GM18498 (cell line): ENCODE data around the gene SMPX.
A peak's percentile ranks its signal among the peaks of the same experiment; 100 is the strongest.
"Not testable (repeated sequence)": the region's sequence is repeated elsewhere in the genome, so short reads cannot be mapped to it uniquely, and the experiment has no call there.

Experiments
- ATAC-seq: cut with Tn5 transposase; IDR thresholded peaks from one replicate; pipeline ENCODE4 v1.9.1; 2021; ENCODE audit warnings: mild to moderate bottlenecking, moderate library complexity; ENCODE audit not compliant: unreplicated experiment

The SMPX gene

DNA sequence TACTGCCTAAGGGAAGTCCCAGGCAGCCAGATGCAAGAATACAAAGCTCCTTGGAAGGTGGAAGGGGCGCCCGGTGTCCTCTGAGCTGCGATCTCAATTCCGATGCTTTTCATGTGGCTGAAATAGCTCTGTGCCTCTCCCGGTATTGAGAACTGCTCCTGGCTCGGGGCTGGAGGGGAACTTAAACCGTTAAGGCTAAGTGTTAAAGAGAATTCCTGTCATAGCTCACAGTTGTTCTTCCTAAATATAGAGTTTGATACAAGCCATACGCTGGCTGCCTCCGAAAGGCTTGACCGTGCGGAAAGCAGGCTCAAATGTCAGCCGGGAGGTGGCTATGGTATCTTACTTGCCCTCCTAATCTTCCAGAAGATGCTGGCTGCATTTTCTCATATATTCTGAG lies at the start of gene SMPX:
Gene SMPX (minus strand): TSS at position 157 of the 400 bp plus-strand sequence. CDS start 3,826 bp downstream, outside the sequence.
- no peak for ATAC-seq

DNA sequence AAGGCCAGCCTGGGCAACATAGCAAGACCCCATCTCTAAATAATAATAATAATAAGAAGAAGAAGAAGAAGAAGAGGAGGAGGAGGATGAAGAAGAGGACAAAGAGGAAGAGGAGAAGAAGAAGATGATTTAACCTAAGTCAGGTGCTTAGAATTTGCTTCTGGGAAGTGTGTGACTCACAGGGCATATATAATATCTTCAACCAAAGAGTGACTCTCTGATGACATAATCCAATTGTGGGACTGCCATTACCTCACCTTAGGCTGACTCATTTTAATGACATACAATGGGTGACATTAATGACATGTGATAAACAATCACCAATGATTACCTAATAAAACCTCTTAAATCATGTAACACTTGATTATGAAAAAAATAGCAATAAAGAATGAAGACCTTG lies 48.8 kb upstream of the SMPX start:
- no peak for ATAC-seq

DNA sequence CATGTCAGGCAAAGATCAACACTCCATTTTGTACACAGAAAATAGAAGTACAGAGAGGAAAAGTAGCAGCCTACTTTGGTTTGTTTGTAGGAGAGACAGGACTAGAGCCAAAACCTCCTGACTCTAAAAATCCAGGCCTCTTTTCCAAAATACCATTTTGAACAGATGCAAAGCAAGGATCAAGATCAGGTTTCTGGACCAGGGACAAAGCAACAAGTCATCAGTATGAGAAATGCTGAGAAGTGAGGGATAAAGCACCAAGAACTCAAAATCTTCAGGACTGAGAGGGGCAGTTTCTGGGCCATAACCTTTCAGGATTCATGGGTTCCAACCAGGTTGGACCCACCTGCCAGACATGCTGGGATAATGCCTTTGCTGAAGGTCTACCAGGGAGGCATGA lies 44.9 kb upstream of the SMPX start:
- no peak for ATAC-seq

DNA sequence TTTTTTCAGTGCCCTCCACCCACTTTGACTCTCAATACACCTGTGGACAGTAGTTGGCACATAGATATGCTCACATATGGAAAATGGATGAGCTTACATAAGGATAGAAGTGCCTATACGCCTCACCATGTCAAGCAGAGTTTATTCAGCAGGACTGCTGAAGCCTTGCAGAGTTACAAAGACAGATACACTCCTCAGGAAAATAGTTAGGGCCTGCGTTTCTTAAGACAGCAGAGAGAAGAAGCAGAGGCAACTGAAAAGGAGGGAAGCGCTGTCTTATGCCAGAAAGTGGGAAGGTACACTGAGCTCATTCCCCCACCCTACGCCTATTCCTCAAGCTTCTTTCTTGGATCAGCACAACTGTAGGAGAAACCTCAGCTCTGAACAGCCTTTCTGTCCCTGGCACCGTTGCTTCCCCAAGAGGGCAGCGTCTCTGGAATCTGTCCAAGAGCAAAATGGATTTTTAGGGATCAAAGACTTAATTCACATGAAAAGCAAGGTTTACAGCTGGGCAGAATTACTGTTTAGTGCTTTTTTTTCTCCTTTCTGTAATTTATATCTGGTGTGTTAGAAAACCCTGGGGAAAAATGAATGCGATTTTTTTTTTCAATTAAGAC lies 44.2 kb upstream of the SMPX start:
- ATAC-seq = no peak

DNA sequence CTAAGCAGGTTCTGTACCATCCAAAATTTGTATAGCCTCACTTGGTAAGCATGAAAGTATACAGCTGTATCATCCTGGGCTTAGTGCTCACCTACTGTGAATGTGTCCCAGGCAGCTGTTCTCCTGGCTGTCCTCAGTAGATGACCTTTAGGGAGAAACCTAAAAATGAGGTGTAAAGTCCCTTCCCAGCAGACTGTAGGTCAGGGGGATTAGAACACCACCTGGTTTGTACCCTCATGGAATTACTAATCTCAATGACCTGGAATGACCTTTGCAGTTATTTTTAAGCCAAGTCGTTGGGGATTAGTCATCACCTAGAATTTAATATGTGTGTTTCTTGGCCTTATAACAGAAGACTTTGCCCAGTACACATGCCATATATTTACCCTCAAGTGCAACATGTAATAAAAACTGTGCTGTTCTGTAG lies 42.4 kb upstream of the SMPX start:
- no peak for ATAC-seq

DNA sequence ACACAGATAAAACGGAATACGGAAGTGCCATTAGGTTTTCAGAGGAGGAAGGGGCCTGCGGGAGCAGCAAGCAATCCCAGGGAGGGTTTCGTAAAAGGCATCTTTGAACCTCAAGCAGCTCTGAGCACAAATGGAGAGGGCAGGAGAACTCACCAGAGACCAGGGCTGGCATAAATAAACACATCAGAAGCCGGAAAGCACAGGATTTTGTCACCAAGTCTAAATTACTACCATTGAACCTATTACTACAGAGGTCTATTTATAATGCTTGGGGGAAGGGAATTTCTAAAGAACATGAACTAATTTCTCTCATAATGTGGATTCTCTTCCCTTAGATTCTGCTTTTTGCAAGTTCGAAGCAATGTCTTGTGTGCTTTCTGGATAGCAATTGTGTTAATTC lies 41.9 kb upstream of the SMPX start:
- no peak for ATAC-seq

DNA sequence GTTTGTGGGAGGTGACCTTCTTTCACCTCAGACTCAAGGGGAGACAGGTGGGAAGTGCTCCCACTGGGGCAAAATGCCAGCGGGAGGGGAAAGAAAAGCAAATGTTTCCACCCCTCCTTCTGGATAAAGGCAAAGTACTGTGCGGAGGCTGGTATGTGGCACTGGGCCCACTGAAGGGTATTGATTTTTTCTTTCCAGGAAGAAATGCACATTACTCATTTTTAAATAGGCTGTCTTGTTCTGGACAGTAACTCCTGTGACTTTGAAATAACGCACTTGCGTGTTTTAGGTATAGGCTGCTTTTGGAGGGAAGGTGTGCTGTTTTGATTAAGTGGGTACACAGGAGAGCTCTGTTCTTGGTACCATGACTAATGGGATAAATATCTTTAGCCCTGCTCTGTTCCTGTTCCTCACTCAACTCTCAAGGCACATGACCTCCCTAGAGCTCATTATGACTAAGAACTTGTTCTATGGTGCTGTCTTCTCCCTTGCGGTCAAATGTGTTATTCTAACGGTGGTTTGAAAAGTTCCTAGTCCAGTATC lies 40.8 kb upstream of the SMPX start:
- no peak for ATAC-seq

DNA sequence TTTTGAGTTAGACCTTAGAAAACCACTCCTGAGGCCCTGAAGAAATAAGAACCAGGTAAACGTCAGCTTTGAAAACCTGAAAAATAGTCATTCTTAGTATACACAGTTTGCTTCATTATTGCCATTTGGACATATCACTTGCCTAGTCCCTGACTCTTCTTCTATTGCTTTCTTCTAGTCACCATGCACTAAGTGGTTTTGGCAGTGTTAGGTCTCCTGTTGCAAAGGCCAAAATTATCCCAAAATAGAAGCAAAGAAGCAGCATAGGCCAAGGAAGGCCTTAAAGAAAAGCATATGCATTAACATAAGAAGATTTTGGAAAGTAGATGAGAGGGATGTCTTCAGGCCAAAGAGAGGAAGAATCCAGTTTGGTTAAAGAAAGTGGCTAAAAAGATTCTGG lies 24.1 kb upstream of the SMPX start:
- no peak for ATAC-seq

DNA sequence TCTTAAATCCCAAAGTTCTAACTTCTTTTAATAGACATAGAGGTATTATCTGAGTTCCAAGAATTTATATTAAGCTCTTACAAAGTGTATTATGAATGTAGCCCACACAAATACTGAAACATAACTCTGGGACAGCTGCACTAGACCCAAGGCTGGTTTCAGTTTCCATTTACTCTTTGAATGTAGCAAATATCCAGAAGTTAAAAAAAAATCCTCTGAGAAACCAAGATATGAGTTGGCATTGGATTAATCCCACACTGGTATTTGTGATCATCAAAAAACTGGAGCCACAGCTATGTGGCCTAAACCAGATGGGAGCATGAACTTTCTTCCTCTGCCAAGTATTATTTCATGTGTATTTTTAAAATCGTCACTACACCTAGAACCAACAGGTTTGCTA lies 23.6 kb upstream of the SMPX start:
- peak; percentile 84 for ATAC-seq

DNA sequence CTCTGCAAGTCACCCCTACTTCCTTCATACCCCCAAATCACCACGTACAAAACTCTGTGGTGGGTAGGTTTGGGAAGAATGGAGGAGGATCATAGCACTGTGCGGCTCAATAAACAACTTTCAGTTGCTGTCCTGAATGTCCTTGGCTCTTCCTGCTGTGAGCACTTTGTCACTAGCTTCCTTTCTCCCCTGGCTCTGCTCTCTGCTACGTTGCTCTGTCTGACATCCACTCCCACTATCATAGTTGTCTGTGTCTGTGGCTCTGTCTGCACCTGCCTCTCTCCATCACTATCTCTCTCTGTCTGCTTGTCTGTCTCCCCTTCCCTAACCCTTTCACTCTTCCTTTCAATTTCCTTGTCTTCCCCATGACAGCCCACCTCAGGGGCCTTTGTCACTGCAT lies 21.2 kb upstream of the SMPX start:
- no peak for ATAC-seq

DNA sequence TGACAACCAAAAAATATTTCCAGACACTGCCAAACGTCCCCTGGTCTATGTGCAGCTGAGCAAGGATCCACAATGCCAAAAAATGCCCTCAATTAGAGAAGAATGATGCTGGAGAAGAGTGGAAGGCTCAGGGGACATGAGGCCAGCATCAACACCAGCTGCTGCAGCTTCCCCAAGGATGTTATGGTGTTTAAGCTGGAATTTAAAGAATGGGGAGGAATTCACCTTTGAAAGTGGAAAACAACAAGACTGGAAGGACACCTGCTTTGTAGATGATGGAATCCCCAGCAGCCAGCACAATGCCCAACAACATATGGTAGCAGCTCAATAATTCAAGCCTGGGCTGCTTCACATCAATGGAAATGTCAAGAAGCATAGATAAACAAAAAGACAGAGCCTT lies 20.3 kb upstream of the SMPX start:
- ATAC-seq = no peak

DNA sequence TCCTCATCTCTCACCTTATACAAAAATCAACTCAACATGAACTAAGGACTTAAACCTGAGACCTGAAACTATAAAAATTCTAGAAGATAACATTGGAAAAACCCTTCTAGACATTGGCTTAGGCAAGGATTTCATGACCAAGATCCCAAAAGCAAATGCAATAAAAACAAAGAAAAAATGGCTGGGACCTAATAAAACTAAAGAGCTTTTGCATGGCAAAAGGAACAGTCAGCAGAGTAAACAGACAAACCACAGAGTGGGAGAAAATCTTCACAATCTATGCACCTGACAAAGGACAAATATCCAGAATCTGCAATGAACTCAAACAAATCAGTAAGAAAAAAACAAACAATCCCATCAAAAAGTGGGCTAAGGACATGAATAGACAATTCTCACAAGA lies 17.2 kb upstream of the SMPX start:
- not testable (repeated sequence) for ATAC-seq

DNA sequence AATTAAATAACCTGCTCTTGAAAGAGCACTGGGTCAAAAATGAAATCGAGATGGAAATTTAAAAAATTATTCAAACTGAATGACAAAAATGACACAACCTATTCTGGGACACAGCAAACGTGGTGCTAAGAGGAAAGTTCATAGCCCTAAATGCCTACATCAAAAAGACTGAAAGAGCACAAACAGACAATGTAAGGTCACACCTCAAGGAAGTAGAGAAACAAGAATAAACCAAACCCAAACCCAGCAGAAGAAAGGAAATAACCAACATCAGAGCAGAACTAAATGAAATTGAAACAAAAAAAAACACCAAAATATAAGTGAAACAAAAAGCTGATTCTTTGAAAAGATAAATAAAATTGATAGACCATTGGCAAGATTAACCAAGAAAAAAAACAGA lies 15.1 kb upstream of the SMPX start:
- ATAC-seq = not testable (repeated sequence)

DNA sequence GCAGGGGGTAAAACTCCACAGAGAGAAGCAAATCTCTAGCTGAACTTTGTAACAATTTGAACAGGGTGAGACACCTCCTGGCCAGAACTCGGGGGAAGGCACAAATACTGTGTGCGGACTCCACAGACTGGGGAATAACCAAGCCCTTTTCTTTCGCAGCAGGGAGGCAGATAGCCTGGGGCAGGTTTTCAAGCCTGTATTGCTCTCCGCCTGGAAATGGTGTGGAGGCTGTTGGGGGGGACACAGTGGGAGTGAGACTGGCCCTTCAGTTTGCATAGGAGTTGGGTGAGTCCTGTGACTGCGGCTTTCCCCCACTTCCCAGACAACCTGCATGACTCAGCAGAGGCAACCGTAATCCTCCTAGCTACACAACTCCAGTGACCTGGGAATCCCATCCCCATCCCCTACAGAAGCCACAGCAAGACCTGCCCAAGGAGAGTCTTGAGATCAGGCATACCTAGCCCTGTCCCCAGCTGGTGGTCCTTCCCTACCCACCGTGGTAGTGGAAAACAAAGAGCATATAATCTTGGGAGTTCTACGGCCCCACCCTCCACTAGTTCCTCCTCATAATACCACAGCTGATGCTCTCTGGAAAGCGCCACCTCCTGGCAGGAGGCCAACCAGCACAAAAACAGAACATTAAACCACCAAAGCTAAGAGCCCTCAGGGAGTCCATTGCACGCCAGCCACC lies 12.9 kb upstream of the SMPX start:
- ATAC-seq = no peak

DNA sequence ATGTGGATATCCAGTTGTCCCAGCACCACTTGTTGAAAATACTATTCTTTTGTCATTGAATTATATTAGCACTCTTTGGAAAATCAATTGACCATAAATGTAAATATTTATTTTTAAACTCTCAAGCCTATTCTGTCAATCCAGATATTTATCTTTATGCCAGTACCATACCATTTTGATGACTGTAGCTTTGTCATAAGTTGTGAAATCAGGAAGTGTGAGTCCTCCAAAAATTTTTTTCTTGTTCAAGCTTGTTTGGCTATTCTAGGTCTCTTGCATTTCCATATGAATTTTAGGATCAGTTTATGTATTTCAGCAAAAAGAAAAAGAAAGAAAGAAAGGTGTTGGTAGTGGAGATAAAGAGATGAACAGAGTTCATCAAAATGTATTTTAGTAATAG lies 8.2 kb upstream of the SMPX start:
- ATAC-seq = no peak

DNA sequence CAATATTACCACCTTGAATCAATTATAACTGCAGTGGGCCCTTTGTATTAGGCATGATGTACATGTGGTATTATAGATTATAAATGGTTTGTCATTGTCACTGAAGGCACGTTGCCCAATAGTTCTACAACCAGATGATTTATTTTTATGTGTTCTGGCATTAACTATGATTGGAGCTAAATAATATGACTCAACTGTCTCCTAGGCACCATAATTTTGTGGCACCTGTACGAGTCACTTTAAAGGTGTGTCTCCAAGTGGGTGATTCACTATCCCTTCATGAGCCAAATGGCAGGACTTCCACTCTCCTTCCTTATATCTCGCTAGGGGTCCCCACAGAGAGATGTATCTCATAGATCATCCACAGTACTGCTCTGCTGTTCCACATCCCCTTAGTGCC lies 6.1 kb upstream of the SMPX start:
- no peak for ATAC-seq

DNA sequence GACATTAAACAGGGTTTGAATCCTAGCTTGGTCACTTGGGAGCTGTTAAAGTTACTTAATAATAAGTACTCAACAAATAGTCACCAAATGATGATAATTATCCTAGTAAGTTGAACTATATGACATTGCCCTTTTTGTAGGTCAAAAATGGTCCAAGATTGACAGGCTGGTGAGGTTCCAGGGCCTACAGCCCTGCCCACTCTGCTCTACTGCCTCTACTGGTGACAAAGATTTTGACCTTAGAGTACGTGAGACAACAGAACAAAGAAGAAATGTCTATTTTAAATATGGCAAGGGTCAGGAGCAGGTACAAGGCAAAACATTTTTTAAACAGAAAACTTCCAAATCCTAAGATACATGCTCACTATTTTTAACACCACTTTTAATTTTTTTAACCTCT lies 572 bp upstream of the SMPX start:
- no peak for ATAC-seq

DNA sequence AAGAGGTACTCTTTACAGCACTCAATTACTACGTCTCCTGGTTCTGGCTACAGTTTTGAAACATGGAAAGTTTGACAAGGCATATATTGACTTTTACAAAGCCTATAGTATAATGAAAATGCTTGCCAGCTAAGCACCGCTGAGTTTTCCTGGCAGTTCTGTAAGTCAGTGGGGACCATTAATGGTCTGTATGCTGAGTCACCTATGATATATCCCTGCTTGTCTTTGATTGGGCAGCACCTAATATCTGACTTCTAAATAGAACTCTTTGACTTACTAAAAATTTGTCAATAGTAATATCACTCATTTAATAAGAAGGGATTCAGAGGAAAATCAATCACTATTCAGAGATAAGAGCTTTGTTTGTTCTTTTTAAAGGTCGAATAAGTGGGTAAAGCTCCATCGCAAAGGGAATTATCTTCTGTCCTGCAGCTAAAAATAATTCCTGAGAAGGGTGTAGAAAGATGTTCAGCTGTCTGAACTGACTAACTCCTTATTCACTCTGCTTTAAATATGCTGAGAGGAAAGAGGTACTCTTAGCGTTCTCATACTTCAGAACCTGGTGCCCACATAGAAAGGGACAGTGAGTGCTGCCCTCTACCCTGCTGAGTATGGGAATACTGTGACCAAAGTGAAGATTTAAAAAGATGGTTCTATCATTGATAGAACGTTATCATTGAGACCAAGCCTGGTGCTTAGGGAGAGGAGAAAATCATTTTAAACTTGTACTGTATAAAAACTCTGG lies 959 bp downstream of the SMPX start:
- ATAC-seq = no peak

DNA sequence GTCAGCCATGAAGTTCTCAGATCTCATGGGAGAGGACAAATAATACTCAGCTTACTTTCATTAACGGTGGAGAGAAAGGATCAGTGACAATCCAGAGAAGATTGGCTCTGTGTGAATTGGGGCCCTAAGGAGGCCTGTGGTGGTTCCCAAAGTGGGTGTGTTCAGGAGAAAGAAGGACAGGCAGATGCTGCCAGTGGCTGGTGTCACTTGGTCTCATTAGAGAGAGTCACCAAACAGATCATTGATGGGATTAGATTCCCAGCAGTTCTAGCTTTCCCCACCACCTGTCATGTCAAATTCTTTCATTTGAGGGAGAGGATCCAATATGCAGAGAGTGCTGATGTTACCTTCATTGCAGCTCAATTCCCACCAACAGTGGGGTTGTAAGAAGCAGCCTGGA lies 8.0 kb downstream of the SMPX start:
- no peak for ATAC-seq

DNA sequence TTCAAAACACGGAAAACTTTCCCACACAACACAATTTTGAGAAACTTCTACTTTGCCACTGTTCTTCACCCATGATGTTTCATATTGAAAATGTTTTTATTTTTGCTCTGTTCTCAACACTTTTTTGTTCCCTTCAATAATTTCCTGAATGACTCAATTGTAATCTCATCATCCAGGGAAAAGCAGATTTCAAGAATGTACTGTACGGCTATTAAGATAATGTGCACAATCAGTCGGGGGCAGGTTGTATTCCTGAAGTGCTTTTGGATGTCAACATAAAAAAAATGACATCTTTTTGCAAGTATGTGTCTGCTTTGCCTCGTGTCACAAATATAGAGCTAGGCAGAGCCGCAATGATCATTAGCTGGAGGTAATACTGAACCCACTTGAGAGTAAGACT lies 9.7 kb downstream of the SMPX start:
- ATAC-seq = no peak

DNA sequence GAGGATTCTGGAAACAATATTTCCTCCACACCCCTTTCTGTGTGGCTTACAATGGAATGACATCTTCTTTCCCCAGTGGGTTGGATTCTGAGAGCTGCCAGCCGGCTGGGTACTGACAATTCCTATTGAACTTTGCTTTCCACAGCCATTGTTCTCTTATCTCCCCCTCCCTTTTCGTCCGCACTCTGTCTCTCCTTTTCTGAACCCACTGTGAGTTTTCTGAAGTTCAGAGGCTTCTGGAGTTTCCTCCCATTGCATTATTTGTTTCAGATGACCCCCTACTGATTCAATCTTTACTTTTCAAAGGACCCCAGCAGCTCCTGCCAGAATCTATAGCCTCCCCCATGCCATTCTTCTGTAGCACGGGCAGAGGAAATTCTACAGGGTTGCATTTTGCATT lies 10.4 kb downstream of the SMPX start:
- ATAC-seq = no peak

DNA sequence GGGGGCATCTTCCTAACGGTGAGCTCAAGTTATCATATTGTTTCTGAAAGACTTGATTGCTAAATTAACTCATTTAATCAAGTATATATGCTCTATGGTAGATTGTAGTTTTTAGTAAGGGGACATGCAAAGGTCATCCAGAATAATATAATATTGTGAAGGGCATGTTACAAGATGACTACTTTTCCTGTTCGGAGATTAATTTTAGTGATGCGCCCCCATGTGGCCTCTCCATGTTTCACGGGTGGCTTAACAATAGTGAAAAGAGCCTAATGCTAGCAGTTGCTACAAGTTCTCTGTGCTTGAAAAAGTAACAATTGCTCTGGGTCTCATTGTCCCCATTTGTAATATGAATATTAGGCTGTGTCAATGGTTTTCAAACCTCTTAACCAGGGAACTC lies 12.2 kb downstream of the SMPX start:
- ATAC-seq = no peak
